Muscle of leg (tissue), 11 donors: ENCODE results near the gene UNC5A. TPM values are rescaled to one million over a fixed set of nuclear protein-coding genes. Genes with fewer than 3 reads are reported as not detected.

Source experiments
- DNase-seq: peaks from one replicate; pipeline ENCODE4 v3.0.0; 2013
- H3K27ac ChIP-seq: one replicate; pipeline ENCODE4 v1.5.1; 2013; ENCODE audit warnings: mild to moderate bottlenecking, low read length, control low read depth
- H3K27me3 ChIP-seq: one replicate; pipeline ENCODE4 v1.6.1; 2013; ENCODE audit warnings: low read length; ENCODE audit not compliant: control insufficient read depth, insufficient read depth
- H3K36me3 ChIP-seq: one replicate; pipeline ENCODE4 v1.6.1; 2013; ENCODE audit warnings: low read length; ENCODE audit not compliant: control insufficient read depth, insufficient read depth
- H3K4me1 ChIP-seq: one replicate; pipeline ENCODE4 v1.6.1; 2013; ENCODE audit warnings: low read length; ENCODE audit not compliant: control insufficient read depth, insufficient read depth
- H3K4me3 ChIP-seq: one replicate; pipeline ENCODE4 v1.5.1; 2013; ENCODE audit warnings: low read length, control low read depth
- H3K9me3 ChIP-seq: replicated peaks from 2 replicates; pipeline ENCODE4 v1.6.1; 2013; ENCODE audit warnings: low read depth, low read length; ENCODE audit not compliant: control insufficient read depth
- WGBS: methylation state at CpG from one replicate; pipeline ENCODE4 v1.1.5; 2013; ENCODE audit warnings: missing lambda C conversion rate; ENCODE audit not compliant: insufficient coverage; 5-methylcytosine and 5-hydroxymethylcytosine counted together
- polyA plus RNA-seq, 8 donors: library from polyadenylated mRNA; unstranded; fragments of 120-200 nt; gene quantifications; one replicate each; pipeline versions ENCODE4 v1.2.1 to v1.2.3, GENCODE V29; 2013; ENCODE audit warnings: inconsistent platforms in 1 of 8, low replicate concordance in 1 of 8; ENCODE audit not compliant: insufficient read length in 8 of 8, insufficient read depth in 1 of 8
- total RNA-seq: library from RNA; stranded (reverse); fragments of 120-200 nt; gene quantifications from one replicate; pipeline ENCODE4 v1.2.4, GENCODE V29; 2013

Gene UNC5A
- total and polyA plus RNA-seq, 9 donors, result 0.62 to 2.1 (median 1.5) TPM

DNA sequence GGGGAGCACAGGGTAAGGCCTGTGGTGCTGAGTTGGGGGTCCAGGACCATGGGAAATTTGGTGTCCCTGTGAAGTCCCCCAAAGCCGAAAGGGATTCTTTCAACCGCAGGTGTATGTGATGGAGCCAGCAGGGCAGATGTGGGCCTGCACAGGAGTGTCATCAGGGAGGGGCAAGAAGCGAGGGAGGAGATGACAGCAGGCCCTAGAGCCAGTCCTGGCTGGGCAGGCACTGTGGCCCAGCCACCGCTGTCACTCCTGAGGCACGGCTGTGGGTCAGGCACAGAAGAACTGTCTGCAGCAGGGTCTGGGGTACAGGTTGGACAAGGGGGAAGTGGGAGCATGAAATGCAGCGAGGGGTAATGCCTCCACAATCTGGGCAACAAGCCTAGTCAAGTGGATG is 83.9 kb downstream of the UNC5A start:
- Histone ChIP-seq H3K27me3 (peaks cover 6% of the 10 kb centered on the region), H3K9me3 (no peaks in the 10 kb centered on the region), H3K4me3 (no peak overlapping the region), H3K36me3 (no peaks in the 10 kb centered on the region), H3K4me1 (peaks cover 4% of the 10 kb centered on the region), H3K27ac (no peak overlapping the region)
- 81% methylated on average over 6 of the region's 6 CpGs for WGBS
- DNase-seq, result no peak

DNA sequence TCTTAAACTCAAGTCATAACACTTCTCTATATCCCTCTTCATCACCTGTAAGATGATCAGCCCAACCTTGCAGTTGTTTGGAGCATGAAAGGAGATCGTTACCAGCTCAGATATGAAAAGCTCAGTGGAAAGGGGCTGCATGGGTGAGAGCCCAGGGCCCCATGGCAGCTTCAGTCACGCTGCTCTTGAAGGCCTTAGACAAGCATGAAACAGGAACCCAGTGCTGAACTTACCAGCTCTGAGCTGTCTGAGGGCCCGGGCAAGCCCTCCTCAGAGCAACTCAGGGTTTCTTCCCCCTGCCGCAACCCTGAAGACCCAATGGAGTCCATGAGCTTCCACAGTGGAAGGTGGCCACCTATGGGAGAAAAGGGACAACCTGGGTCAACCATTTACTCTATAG is 85.5 kb downstream of the UNC5A start:
- H3K4me3 ChIP-seq, result no peak overlapping the region
- H3K36me3 ChIP-seq, result no peaks in the 10 kb centered on the region
- no peaks in the 10 kb centered on the region for H3K9me3 ChIP-seq
- peaks cover 19% of the 10 kb centered on the region for H3K4me1 ChIP-seq
- H3K27me3 ChIP-seq, result peaks cover 6% of the 10 kb centered on the region
- WGBS, result 63% methylated on average over 2 of the region's 4 CpGs
- H3K27ac ChIP-seq, result no peak overlapping the region
- no peak for DNase-seq

GRCh38 chr5:176897263-176897662 is 86.9 kb downstream of the UNC5A start:
- Histone ChIP-seq H3K4me3 (no peak overlapping the region), H3K27ac (no peak overlapping the region), H3K36me3 (peaks cover 2% of the 10 kb centered on the region), H3K9me3 (no peaks in the 10 kb centered on the region), H3K27me3 (no peaks in the 10 kb centered on the region), H3K4me1 (peaks cover 24% of the 10 kb centered on the region)
- 58% methylated on average over 2 of the region's 3 CpGs for WGBS
- no peak for DNase-seq

DNA sequence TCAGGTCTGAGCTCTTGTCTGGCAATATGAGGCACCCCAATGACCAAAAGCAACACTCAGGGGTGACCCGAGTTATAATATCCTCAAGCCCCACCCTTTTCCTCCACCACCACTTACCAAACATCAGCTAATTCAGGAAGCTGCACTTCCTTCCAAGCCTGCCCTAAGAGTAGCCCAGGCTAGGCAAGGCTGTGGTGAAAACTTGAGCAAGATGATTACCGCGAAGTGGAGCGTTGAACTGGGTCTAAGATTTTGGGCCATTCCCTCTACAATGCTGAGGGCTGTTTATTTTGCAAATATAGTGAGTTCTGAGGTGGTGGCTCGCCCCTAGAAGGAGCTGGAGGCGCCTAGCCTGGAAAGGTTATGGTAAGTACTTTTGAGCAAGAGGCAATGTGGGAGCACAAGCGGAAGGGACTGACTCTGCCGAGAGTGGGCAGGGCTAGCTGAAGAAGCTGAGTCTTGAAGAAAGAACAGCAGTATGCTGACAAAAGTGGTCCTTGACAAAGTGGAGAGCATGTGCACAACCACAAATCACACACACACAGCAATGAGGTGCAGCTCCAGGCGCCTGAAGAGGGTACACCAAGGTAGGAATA is 89.0 kb downstream of the UNC5A start, which contains the start of gene HK3:
Gene HK3, minus strand, starts transcription at position 51 of the 596 bp plus-strand sequence. CDS start 3,187 bp downstream, outside the sequence.
- peaks cover 24% of the 10 kb centered on the region for H3K4me1 ChIP-seq

GRCh38 chr5:176899946-176900779 is 89.8 kb downstream of the UNC5A start:
- Histone ChIP-seq H3K27ac (peak overlapping the region; percentile 49), H3K27me3 (no peaks in the 10 kb centered on the region), H3K9me3 (no peaks in the 10 kb centered on the region), H3K4me3 (no peak overlapping the region), H3K36me3 (peaks cover 22% of the 10 kb centered on the region), H3K4me1 (peaks cover 24% of the 10 kb centered on the region)
- DNase-seq, result peak; percentile 80
- 79% methylated on average over 3 of the region's 4 CpGs for WGBS

More for the DNA sequence above, 89.0 kb downstream of the UNC5A start, which contains the start of gene HK3:
- Histone ChIP-seq H3K4me3 (no peak within 1 kb of the TSS), H3K27ac (peak within 1 kb of the TSS; percentile 49), H3K27me3 (no peaks in the 10 kb centered on the region), H3K9me3 (no peaks in the 10 kb centered on the region), H3K36me3 (peaks cover 16% of the 10 kb centered on the region)
- DNase-seq, result no peak
- 79% methylated on average over 7 of the region's 9 CpGs for WGBS

DNA sequence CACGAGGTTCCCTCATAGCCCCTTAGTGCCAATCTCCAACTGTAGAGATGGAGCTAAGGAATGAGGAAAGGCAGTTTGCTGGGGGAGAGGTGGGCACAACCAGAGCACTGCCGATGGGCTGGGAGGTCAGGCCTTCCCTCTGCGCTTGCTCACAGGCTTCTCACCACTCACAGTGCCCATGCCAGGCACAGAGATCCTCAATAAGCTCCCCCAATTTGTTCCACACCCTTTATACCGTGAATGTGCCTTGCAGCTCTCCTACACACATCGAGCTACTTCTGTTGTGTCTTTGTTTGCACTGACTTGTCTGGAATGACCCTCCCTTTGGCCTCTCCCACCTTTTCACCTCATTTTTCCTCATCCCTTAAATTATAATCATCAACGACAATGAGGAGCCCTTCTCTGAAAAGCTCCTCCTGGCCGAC is 90.4 kb downstream of the UNC5A start:
- H3K27me3 ChIP-seq, result no peaks in the 10 kb centered on the region
- WGBS, result 84% methylated on average over 4 of the region's 7 CpGs
- peaks cover 24% of the 10 kb centered on the region for H3K4me1 ChIP-seq
- no peak overlapping the region for H3K4me3 ChIP-seq
- H3K27ac ChIP-seq, result no peak overlapping the region
- no peaks in the 10 kb centered on the region for H3K9me3 ChIP-seq
- peaks cover 28% of the 10 kb centered on the region for H3K36me3 ChIP-seq
- DNase-seq, result no peak

DNA sequence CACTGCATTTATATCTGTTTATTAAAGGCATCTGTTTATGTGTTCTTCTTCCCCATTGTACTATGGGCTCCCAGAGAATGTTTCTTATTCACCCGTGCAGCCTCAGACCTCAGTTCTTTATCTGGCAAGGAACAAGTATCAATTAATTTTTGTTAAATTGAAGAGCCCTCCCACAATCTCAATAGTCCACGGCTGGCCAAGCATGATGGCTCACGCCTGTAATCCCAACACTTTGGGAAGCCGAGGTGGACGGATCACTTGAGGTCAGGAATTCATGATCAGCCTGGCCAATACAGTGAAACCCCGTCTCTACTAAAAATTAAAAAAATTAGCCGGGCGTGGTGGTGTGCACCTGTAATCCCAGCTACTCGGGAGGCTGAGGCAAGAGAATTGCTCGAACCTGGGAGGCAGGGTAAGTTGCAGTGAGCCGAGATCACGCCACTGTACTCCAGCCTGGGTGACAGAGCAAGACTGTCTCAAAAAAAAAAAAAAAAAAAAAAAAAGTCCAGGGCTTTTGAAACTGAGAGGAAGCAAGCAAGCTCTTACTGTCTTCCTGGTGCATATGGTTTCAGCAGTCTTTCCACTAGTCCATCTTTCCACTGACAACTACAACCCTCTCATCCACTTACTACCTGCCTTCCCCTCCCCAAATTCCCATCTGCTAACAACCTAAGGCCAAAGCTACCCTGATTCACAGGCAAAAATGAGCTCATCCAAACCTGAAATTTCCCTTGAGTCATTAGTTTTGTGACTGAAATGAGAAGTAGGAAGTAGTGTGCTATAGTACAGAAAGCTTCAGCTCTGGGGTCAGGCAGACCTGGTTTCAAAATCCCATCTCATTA is 91.1 kb downstream of the UNC5A start:
- Histone ChIP-seq H3K36me3 (peaks cover 35% of the 10 kb centered on the region), H3K27ac (no peak overlapping the region), H3K9me3 (no peaks in the 10 kb centered on the region), H3K4me1 (peaks cover 24% of the 10 kb centered on the region), H3K27me3 (no peaks in the 10 kb centered on the region), H3K4me3 (no peak overlapping the region)
- peak; percentile 45 for DNase-seq
- WGBS, result 84% methylated on average over 8 of the region's 12 CpGs

DNA sequence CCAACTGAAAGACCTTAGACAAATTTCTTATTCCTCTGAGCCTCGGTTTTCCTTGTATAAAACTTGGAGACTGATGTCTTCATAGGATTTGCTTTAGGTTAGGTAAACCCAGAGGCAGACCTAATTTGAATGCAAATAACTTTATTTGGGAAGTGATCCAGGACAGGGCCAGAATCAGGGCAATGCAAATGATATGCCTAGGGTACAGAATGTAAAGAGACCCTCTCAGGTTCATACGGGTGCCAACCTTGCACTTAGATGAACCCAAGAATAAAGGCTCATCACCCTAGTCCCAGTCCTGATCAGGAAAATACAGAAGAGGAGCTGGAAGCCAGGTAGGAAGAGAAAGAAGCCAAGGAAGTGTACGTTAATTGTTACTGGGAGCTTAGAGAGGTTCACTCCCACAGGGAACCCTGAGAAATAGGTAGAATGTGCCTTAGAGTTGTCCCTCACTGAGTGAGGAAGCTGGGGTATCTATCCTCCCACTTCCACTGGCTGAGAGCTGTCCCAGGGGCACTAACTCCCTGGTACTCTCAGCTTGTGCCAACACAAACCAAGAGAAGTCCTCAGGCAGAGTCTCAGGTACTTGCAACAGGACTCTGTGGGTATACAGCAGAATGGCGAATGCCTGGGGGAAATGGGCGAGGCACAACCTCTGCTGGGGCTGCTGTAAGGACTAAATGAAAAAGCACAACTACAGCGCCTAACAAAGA is 91.9 kb downstream of the UNC5A start:
- no peak for DNase-seq
- Histone ChIP-seq H3K4me1 (peaks cover 24% of the 10 kb centered on the region), H3K4me3 (no peak overlapping the region), H3K36me3 (peaks cover 43% of the 10 kb centered on the region), H3K27me3 (no peaks in the 10 kb centered on the region), H3K27ac (no peak overlapping the region), H3K9me3 (no peaks in the 10 kb centered on the region)
- 100% methylated on average over 3 of the region's 6 CpGs for WGBS

GRCh38 chr5:176902911-176903664 is 92.7 kb downstream of the UNC5A start:
- Histone ChIP-seq H3K36me3 (peaks cover 47% of the 10 kb centered on the region), H3K27me3 (no peaks in the 10 kb centered on the region), H3K27ac (no peak overlapping the region), H3K4me3 (no peak overlapping the region), H3K9me3 (no peaks in the 10 kb centered on the region), H3K4me1 (peaks cover 24% of the 10 kb centered on the region)
- 75% methylated on average over 2 of the region's 5 CpGs for WGBS
- DNase-seq, result no peak
